H1 (cell line): ENCODE data around the gene SCAMP3.

Source experiments
- CEBPB ChIP-seq: IDR thresholded peaks from 2 replicates; pipeline ENCODE4 v1.6.1; 2012; ENCODE audit warnings: low read depth, low read length
- CHD1 ChIP-seq: IDR thresholded peaks from 2 replicates; pipeline ENCODE4 v1.6.1; 2012; ENCODE audit warnings: low read depth, low read length, improper control_type of control experiment
- CREB1 ChIP-seq: IDR thresholded peaks from 2 replicates; pipeline ENCODE4 v1.6.1; 2012; ENCODE audit warnings: inconsistent platforms
- EZH2 ChIP-seq: fragments of 200-600 bp; sonication (generic); IDR thresholded peaks from 2 replicates; pipeline ENCODE4 v1.7.1; 2012; ENCODE audit warnings: low read depth, mild to moderate bottlenecking, moderate library complexity, low read length, inconsistent platforms; ENCODE audit not compliant: severe bottlenecking
- RAD21 ChIP-seq, 2 experiments: IDR thresholded peaks in 1 of 2; conservative IDR thresholded peaks in 1 of 2; 2 replicates each; pipeline ENCODE4 v1.6.1; 2011; ENCODE audit warnings: low read depth in 2 of 2, low read length in 2 of 2, improper control_type of control experiment in 1 of 2, inconsistent platforms in 1 of 2, mild to moderate bottlenecking in 1 of 2, moderate library complexity in 1 of 2
- SIN3A ChIP-seq, 2 experiments: IDR thresholded peaks in 1 of 2; conservative IDR thresholded peaks in 1 of 2; 2 replicates each; pipeline ENCODE4 v1.6.1; 2011 to 2012; ENCODE audit warnings: low read length in 2 of 2, improper control_type of control experiment in 1 of 2, low read depth in 1 of 2, mild to moderate bottlenecking in 1 of 2
- SRF ChIP-seq: IDR thresholded peaks from 2 replicates; pipeline ENCODE4 v1.6.1; 2011; ENCODE audit warnings: mild to moderate bottlenecking, low read depth, low read length, moderate library complexity
- TAF1 ChIP-seq: IDR thresholded peaks from 2 replicates; pipeline ENCODE4 v1.6.1; 2011; ENCODE audit warnings: mild to moderate bottlenecking, low read depth, low read length
- ZNF274 ChIP-seq: IDR thresholded peaks from 2 replicates; pipeline ENCODE4 v1.7.0; 2012; ENCODE audit warnings: low read length, borderline replicate concordance; ENCODE audit errors: extremely low read depth
- TF ChIP-seq, protein P1 (sequence below), 3 experiments: IDR thresholded peaks; 1 replicate in 2 of 3; 2 replicates in 1 of 3; pipeline versions ENCODE4 v1.5.1 to v1.6.1; 2011; ENCODE audit warnings: low read length in 3 of 3, mild to moderate bottlenecking in 3 of 3, inconsistent platforms in 2 of 3, low read depth in 1 of 3, moderate library complexity in 1 of 3; ENCODE audit not compliant: insufficient read depth in 1 of 3; ENCODE audit errors: control extremely low read depth in 1 of 3
- TF ChIP-seq, protein P2 (sequence below): fragments of 300-600 bp; sonication (generic); IDR thresholded peaks from 2 replicates; pipeline ENCODE4 v1.7.1; 2012; ENCODE audit warnings: low read length, moderate library complexity, mild to moderate bottlenecking, inconsistent platforms; ENCODE audit not compliant: insufficient replicate concordance
- TF ChIP-seq, protein P3 (sequence below): IDR thresholded peaks from 2 replicates; pipeline ENCODE4 v1.6.1; 2012; ENCODE audit warnings: inconsistent platforms

DNA sequence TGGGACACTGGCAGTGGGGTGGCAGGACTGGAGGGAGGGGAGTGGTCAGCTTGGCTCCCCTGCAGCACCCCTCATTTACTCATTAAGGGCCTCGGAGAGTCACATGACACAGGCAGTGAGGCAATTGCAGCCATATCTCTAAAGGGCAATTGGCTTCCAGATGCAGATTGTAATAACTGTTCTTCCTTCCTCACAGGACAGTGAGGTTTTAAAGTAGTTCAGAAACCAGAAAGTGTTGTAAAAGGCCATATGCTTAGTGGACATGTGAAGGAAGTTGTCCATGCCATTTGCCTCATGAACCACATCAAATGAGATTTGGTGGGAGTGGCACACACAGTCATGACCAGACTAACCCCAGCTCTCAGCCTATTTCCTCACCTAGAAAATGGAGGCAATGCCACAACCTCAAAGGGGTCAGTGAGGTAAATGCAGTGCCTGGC is 42.5 kb downstream of the SCAMP3 start:
- TF ChIP-seq, protein P1, sequence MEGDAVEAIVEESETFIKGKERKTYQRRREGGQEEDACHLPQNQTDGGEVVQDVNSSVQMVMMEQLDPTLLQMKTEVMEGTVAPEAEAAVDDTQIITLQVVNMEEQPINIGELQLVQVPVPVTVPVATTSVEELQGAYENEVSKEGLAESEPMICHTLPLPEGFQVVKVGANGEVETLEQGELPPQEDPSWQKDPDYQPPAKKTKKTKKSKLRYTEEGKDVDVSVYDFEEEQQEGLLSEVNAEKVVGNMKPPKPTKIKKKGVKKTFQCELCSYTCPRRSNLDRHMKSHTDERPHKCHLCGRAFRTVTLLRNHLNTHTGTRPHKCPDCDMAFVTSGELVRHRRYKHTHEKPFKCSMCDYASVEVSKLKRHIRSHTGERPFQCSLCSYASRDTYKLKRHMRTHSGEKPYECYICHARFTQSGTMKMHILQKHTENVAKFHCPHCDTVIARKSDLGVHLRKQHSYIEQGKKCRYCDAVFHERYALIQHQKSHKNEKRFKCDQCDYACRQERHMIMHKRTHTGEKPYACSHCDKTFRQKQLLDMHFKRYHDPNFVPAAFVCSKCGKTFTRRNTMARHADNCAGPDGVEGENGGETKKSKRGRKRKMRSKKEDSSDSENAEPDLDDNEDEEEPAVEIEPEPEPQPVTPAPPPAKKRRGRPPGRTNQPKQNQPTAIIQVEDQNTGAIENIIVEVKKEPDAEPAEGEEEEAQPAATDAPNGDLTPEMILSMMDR (IDR thresholded peaks at IDR 0.05; ENCODE audit: control extremely low read depth in 1 of 3, insufficient read depth in 1 of 3, low read depth in 1 of 3, low read length in 3 of 3): no peak
- no peak for TF ChIP-seq SRF
- TF ChIP-seq SIN3A (conservative IDR thresholded peaks at IDR 0.05 in 1 of 2, IDR thresholded peaks at IDR 0.05 in 1 of 2; ENCODE audit: low read depth in 1 of 2, low read length in 2 of 2): peak in 1 of 2 experiments; percentile 43; a peak in 1 of 4 replicates
- TF ChIP-seq, protein P2, sequence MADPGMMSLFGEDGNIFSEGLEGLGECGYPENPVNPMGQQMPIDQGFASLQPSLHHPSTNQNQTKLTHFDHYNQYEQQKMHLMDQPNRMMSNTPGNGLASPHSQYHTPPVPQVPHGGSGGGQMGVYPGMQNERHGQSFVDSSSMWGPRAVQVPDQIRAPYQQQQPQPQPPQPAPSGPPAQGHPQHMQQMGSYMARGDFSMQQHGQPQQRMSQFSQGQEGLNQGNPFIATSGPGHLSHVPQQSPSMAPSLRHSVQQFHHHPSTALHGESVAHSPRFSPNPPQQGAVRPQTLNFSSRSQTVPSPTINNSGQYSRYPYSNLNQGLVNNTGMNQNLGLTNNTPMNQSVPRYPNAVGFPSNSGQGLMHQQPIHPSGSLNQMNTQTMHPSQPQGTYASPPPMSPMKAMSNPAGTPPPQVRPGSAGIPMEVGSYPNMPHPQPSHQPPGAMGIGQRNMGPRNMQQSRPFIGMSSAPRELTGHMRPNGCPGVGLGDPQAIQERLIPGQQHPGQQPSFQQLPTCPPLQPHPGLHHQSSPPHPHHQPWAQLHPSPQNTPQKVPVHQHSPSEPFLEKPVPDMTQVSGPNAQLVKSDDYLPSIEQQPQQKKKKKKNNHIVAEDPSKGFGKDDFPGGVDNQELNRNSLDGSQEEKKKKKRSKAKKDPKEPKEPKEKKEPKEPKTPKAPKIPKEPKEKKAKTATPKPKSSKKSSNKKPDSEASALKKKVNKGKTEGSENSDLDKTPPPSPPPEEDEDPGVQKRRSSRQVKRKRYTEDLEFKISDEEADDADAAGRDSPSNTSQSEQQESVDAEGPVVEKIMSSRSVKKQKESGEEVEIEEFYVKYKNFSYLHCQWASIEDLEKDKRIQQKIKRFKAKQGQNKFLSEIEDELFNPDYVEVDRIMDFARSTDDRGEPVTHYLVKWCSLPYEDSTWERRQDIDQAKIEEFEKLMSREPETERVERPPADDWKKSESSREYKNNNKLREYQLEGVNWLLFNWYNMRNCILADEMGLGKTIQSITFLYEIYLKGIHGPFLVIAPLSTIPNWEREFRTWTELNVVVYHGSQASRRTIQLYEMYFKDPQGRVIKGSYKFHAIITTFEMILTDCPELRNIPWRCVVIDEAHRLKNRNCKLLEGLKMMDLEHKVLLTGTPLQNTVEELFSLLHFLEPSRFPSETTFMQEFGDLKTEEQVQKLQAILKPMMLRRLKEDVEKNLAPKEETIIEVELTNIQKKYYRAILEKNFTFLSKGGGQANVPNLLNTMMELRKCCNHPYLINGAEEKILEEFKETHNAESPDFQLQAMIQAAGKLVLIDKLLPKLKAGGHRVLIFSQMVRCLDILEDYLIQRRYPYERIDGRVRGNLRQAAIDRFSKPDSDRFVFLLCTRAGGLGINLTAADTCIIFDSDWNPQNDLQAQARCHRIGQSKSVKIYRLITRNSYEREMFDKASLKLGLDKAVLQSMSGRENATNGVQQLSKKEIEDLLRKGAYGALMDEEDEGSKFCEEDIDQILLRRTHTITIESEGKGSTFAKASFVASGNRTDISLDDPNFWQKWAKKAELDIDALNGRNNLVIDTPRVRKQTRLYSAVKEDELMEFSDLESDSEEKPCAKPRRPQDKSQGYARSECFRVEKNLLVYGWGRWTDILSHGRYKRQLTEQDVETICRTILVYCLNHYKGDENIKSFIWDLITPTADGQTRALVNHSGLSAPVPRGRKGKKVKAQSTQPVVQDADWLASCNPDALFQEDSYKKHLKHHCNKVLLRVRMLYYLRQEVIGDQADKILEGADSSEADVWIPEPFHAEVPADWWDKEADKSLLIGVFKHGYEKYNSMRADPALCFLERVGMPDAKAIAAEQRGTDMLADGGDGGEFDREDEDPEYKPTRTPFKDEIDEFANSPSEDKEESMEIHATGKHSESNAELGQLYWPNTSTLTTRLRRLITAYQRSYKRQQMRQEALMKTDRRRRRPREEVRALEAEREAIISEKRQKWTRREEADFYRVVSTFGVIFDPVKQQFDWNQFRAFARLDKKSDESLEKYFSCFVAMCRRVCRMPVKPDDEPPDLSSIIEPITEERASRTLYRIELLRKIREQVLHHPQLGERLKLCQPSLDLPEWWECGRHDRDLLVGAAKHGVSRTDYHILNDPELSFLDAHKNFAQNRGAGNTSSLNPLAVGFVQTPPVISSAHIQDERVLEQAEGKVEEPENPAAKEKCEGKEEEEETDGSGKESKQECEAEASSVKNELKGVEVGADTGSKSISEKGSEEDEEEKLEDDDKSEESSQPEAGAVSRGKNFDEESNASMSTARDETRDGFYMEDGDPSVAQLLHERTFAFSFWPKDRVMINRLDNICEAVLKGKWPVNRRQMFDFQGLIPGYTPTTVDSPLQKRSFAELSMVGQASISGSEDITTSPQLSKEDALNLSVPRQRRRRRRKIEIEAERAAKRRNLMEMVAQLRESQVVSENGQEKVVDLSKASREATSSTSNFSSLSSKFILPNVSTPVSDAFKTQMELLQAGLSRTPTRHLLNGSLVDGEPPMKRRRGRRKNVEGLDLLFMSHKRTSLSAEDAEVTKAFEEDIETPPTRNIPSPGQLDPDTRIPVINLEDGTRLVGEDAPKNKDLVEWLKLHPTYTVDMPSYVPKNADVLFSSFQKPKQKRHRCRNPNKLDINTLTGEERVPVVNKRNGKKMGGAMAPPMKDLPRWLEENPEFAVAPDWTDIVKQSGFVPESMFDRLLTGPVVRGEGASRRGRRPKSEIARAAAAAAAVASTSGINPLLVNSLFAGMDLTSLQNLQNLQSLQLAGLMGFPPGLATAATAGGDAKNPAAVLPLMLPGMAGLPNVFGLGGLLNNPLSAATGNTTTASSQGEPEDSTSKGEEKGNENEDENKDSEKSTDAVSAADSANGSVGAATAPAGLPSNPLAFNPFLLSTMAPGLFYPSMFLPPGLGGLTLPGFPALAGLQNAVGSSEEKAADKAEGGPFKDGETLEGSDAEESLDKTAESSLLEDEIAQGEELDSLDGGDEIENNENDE: no peak
- no peak for TF ChIP-seq EZH2
- no peak for TF ChIP-seq RAD21 (IDR thresholded peaks at IDR 0.05 in 1 of 2, conservative IDR thresholded peaks at IDR 0.05 in 1 of 2; ENCODE audit: low read depth in 2 of 2, low read length in 2 of 2)
- TF ChIP-seq CEBPB: no peak
- TF ChIP-seq ZNF274: no peak
- no peak for TF ChIP-seq TAF1
- no peak for TF ChIP-seq CREB1
- TF ChIP-seq CHD1: no peak
- TF ChIP-seq, protein P3, sequence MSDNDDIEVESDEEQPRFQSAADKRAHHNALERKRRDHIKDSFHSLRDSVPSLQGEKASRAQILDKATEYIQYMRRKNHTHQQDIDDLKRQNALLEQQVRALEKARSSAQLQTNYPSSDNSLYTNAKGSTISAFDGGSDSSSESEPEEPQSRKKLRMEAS: no peak
